ENCODE data around the gene PCTP.

DNA sequence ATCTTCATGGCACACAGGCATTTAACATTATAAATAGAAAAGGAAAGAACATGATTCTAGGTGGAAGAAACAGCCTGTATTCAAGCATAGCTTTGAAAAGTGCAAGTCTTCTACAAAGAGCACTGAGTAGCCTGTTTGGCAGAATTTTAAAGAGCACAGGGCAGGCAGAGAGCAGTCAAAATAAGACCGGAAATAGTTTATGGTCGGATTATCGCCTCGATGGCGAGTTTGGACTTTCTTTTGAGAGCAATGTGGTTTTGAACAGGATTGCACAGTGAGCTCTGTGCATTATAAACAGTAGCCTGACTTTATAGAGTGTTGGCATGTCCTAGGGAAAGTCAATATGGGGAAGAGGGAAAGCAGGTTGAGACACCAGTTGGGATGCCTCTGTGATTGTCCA is 22.0 kb upstream of the PCTP start:
- TF ChIP-seq, protein P1, sequence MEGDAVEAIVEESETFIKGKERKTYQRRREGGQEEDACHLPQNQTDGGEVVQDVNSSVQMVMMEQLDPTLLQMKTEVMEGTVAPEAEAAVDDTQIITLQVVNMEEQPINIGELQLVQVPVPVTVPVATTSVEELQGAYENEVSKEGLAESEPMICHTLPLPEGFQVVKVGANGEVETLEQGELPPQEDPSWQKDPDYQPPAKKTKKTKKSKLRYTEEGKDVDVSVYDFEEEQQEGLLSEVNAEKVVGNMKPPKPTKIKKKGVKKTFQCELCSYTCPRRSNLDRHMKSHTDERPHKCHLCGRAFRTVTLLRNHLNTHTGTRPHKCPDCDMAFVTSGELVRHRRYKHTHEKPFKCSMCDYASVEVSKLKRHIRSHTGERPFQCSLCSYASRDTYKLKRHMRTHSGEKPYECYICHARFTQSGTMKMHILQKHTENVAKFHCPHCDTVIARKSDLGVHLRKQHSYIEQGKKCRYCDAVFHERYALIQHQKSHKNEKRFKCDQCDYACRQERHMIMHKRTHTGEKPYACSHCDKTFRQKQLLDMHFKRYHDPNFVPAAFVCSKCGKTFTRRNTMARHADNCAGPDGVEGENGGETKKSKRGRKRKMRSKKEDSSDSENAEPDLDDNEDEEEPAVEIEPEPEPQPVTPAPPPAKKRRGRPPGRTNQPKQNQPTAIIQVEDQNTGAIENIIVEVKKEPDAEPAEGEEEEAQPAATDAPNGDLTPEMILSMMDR (IDR thresholded peaks at IDR 0.05; ENCODE audit: poor library complexity), result no peak
- no peak for TF ChIP-seq EZH2 (IDR thresholded peaks at IDR 0.05; ENCODE audit: borderline replicate concordance)
- no peak for TF ChIP-seq EZH2phosphoT487 (IDR thresholded peaks at IDR 0.05; ENCODE audit: low read depth, severe bottlenecking, unreplicated experiment)
